ENCODE measurements around the gene PC. TPM values are rescaled to one million over a fixed set of nuclear protein-coding genes. Genes with fewer than 3 reads are reported as not detected.
"Not testable (repeated sequence)": the region's sequence is repeated elsewhere in the genome, so short reads cannot be mapped to it uniquely, and the experiment has no call there.

Gene PC
- total RNA-seq, 1 donor from 2014 or later = 12.7 TPM

DNA sequence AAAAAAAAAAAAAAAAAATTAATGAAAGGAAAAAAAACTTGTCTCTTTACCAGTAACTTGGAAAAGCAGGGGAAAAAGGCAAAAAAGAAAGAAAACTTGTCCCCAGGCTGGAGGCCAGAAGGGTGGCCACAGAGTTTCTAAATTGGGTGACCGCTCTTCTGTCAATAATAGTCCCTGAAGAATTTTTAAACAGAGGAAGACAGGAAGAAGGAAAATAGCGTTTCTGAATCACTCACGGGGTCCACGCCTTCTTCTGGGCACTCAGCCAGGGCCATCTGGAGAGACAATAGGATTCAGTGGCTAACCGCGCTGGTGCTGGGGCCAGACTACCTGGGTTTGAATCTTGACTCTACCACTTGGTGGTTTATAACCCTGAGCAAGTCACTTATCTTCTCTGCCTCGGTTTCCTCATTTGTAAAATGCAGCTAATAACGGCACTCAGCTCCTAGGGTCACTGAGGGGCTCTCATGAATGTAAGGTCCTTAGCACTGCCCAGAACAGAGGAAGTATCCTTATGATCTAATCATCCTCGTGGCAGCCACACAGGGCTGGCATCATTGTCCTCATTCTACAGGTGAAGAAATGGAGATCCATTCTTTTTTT, 23.9 kb upstream of the PC start:
- intact Hi-C loops (cut with micrococcal nuclease) = no loop called here

DNA sequence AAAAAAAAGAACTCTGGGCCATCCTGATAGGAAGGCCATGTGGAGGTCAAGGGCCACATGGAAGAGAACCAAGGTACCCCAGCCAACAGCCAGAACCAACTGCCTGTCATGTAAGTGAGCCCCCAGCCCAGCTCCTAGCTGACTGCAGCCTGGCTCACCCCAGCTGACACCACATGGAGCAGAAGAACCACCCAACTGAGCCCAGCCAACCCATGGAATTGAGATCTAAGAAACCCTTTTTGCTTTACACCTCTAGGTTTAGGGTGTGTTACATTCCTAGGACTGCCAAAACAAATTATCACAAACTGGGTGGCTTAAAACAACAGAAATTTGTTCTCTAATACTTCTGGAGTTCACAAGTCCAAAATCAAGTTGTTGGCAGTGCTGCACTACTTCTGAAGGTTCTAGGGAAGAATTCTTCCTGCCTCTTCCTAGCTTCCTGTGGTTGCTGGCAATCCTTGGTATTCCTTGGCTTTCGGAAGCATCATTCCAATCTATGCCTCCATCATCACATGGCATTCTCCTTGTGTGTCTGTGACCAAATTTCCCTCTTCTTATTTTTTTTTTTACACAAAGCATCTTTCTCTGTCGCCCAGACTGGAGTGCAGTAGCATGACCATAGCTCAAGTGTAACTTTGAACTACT, 21.3 kb upstream of the PC start:
- intact Hi-C loops (cut with micrococcal nuclease) = no loop called here

DNA sequence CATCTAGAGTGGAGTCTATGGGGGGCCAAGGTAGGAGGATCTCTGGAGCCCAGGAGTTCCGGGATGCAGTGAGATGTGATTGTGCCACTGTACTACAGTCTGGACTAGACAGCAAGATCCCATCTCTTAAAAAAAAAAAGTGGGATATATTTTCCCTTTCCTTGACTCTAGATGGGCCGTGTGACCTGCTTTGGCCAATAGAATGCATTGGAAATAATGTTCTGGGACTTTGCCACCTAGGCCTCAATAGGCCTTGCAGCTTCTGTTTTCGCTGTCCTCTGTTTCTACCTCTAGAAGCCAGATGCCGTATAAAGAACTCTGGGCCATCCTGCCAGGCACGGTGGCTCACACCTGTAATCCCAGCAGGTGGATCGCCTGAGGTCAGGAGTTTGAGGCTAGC, 20.5 kb upstream of the PC start:
- intact Hi-C loops (cut with micrococcal nuclease) = no loop called here

DNA sequence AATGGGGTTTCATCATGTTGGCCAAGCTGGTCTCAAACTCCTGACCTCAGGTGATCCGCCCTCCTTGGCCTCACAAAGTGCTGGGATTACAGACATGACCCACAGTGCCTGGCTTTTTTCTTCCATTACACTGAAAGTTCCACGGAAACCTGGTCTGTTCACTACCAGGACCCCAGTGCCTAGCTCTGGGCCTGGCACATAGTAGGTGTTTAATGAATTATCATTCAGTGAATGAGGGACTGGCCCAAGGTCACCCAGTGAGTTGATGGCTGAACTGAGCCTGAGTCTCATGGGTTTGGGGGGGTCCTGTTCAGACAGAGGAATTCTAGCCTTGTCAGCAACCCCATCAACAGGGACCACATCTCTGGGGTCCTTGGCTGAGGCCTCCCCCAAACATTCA, 20.0 kb upstream of the PC start:
- intact Hi-C loops (cut with micrococcal nuclease) = no loop called here

DNA sequence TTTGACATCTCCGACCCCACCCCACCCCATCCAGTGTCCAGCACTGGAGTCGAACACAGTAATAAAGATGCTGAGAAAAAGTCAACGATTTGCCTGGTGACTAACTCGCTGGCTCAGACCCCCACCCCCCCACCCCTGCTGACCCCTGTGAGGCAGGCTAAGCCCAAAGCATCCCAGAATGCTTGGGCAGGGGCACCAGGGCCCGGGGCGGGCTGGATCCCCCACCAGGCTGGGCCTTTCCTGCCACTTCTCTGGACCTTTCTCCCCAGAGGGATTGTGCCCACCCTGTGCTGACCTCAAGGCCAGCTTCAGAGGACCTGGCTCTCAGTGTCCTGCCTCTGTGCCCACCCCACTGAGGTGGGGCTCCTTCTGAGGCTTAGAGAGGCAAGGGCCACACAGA, 18.7 kb upstream of the PC start:
- intact Hi-C loops (cut with micrococcal nuclease) = no loop called here

DNA sequence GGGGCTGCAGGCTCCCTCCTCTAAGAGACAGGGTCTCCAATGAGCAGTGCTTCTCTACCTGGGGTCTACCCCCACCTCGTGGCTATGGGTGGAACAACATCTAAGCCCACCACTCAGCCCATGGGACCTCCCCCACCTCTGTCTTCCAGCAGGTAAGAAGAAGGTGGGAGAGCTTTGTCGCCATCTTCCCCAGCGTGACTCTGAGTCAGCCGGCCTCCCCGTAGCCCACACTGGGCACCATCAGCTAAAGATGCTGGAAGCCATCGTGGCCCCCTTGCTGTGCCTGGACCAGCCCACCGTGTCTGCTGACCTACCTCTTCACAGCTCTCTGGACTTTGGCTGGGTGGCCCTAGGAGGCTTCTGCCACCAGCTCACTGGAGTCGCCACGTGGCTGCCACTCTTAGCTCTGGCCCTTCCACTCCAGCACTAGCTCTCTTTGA, 17.9 kb upstream of the PC start:
- intact Hi-C loops (cut with micrococcal nuclease) = no loop called here

DNA sequence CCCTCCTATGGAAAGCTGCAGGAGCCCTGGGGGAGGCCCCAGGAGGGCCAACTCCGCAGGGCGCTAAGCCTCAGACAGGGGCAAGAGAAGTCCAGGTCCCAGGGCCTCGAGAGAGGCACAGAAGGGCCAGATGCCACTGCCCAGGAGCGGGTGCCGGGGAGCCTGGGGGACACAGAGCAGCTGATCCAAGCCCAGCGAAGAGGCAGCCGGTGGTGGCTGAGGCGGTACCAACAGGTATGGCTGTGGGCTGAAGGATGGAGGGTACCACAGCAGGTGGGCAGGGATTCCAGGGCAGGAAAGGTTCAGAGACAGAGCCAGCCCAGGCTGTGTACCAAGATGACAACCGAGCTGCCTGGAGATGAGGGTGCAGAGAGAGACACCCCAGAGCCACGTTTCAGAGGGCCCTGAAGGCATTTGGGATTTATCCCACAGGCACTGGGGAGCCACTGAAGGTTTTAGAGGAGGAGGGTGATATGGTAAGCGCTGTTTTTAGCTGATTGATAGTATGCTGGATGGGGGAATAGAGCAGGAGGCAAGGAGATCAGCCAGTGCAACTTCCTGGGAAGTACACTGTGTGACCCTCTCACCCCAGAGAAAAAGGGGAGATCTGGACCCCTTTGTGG, 17.3 kb upstream of the PC start:
- intact Hi-C loops (cut with micrococcal nuclease) = no loop called here

DNA sequence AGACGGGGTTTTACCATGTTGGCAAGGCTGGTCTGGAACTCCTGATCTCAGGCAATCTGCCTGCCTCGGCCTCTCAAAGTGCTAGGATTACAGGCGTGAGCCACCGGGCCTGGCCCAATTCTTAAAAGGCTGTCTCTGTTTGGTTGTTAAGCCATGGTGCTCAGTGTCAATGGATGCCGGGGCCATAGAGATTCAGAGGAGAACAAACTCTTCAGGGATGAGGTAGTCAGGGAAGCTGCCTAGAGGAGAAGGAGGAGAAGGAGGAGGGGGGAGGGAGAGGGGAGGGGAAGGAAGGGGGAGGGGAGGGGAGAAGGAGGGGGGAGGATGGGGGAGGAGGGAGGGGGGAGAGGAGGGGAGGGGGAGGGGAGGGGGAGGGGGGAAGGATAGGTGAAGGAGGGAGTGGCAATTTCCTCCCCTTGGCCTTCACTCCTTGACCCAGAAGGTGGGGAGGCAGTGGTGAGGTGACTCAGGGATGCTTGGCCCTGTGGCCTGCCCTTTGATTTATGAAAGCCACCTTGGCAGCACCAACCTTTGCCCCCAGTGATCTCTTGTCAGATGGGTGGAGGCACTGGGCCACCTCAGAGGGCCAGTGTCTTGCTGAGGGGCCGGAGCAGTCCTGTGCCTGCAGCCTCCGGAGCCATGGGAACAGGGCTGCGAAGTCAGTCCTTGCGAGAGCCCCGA, 16.7 kb upstream of the PC start, which contains the start of gene C11orf86:
Gene C11orf86 (plus strand): TSS at position 581 of the 681 bp plus-strand sequence. CDS start 59 bp downstream, at position 640.
- intact Hi-C loops (cut with micrococcal nuclease) = no loop called here

DNA sequence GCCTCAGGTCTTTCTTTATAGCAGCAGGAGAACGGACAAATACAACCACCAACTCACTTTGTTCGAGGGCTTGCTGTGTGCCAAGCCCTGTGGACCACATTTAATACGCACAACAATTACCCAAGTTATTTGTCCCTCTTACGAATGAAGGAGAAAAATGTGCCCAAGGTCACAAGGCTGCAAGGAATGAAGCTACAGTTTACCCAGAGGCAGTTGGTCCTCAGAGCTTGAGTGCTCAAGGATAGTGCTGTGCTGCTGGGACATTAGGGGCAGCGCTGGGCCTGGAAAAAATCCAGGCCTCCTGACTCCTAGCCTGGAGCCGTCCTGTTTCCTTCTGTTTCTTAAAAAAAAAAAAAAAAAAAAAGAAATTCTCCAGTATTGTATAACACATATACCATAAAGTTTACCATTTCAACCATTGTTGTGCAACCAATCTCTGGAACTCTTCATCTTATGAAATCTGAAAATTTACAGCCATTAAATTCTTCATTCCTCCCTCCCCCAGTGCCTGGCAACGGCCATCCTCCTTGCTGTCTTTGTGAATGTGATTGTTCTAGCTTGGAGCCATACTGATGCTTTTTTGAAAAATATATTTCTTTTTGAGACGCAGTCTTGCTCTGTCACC, 15.9 kb upstream of the PC start:
- intact Hi-C loops (cut with micrococcal nuclease) = no loop called here

DNA sequence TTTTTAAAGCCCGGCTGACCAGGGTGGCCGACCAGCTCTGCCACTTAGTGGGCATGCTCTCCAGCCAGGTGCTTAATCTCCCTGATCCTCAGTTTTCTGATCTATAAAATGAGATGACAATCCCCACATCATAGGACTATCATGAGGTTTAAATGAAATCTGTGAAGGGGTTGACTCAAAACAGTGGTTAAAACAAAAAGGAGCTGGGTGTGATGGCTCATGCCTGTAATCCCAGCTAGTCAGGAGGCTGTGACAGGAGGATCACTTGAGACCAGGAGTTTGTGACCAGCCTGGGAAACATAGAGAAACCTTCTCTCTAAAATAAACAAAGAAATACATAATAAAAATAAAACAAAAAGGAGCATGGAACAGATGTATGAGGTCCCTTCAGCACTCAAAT, 13.3 kb upstream of the PC start:
- intact Hi-C loops (cut with micrococcal nuclease) = no loop called here

DNA sequence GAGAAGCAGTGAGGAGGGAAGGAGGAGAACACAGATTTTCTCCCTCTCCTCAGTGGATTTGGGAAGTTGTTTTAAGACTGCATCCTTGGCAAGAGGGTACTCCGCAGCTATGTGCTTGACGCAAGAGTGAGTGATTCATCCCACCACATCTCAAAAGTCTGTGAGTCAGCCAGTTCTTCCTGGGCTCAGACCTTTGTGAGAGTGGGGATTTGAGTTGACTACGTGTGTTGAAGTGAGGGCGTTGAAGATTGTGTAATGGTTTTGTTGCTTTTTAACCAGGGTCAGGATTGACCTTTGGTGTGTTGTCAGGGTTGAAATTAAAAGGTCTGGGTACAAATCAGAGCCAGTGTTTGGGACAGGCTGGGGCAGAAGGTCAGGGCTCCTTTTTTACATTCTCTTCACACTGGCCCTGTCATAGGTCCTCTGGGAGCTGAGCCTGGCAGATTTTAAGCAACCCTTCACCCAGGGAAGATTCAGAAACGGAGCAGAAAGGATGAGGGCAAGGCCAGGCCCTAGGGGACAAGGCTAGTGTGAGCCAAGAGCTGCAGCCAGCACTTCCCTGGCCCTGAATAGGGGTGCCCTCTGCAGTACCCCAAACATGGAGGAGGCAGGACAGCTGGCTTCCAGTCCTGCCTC, 12.7 kb upstream of the PC start:
- intact Hi-C loops (cut with micrococcal nuclease) = no loop called here

DNA sequence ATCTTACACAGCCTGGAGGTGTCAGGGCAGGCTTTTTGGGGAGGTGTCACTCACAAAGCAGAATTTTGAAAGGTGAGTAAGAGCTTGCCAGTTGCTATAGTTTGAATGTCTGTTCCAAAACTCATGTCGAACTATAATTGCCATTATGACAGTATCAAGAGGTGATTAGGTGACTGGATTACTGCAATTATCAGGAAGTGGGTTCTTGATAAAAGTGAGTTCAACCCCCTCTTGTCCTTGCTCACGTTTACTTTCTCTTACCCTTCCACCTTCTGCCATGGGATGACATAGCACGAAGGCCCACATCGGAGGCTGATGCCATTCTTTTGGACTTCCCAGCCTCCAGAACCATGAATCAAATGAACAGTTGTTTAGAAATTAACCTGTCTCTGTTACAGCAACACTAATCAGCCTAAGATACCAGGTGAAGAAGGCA, 12.2 kb upstream of the PC start:
- intact Hi-C loops (cut with micrococcal nuclease) = no loop called here

DNA sequence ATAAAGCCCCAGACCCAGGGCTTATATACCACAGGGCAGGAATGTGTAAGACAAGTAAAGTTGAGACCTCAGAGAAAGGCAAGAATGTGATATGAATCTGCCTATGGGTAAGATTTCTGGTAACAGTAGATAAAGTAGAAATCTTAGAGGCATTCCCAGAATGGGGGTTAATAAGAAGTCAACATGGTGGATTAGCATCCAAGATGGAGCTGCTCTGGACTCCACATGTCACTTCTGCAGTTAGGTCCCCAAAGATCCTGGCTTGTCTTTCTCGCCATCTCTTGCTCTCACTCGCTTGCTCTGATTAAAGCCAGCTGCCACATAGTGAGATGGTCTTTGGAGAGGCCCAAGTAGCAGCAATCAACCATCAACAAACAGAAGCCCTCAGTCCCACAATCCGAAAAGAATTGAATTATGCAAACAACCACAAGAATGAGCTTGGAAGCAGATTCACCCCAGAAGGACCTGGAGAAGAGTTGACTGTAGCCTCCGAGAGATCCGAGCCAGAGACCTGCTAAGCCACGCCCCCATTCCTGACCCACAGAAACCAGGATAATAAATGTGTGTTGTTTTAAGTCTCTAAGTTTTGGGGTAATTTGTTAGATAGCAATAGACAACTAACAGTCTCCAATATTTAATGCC, 11.5 kb upstream of the PC start:
- intact Hi-C loops (cut with micrococcal nuclease) = no loop called here

DNA sequence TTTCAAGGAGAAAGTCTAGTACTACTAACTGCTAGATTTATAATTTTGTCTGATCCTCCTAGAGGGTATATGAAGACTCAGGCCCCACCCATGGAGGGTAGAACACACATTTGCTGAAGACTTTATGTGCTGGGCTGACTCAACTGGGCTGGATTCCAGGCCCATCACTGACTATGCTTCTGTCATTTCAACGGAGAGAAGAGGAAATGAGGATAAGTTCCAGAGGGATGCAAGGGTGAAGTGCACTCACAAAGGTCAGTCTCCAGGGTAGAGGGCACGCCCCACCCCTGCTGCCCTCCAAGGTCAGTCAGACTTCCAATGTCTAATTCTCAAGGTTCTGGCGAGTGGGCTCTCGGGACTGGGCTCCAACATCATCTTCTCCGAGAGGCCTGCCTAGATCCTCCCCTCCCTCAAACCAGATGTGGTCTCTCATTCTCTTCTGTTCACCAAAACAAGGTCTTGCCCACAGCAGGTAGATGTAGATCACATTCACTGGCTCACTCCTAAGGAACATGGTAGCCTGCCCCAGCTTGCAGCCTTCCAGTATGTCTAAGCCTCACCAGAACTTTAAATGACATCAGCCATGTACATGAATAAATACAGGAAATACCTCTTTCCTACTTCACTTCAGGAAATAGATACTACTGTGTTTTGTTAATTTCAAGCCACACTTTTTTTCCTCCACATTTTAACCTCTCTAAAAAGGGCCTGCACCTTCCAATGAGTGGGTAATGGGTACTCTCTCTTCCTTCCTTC, 9.7 kb upstream of the PC start:
- intact Hi-C loops (cut with micrococcal nuclease) = no loop called here

DNA sequence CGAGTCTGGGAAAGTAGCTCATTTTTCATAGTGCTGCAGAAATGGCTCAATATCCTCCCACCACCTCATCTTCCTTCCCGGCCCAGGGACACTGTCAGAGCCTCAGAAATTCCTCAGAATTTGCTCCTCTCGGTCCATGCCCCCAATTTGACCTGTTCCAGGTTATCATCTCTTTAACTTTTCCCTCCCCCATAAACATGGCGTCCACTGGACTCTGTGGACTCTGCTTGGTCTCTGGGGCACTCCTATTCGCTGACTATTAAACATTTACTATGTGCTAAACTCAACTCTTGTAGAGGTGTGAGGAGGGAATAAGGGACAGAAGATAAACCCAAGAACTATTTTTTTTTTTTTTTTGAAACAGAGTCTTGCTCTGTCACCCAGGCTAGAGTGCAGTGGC, 8.2 kb upstream of the PC start:
- intact Hi-C loops (cut with micrococcal nuclease) = no loop called here

DNA sequence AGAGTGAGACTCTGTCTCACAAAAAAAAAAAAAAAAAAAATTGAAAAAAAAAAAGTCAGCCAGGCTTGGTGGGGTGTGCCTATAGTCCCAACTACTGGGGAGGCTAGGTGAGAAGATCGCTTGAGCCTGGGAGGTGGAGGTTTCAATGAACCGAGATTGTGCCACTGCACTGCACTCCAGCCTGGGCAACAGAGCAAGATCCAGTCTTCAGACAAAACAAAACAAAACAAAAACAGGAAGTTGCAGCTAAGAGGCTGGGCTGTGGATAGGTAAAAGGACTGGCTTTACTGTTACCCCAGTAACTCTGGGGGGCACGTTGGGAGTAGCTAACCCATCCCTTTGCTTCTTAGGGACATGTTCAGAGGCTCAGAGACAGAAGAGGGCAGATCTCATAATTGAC, 6.3 kb upstream of the PC start:
- intact Hi-C loops (cut with micrococcal nuclease) = no loop called here

DNA sequence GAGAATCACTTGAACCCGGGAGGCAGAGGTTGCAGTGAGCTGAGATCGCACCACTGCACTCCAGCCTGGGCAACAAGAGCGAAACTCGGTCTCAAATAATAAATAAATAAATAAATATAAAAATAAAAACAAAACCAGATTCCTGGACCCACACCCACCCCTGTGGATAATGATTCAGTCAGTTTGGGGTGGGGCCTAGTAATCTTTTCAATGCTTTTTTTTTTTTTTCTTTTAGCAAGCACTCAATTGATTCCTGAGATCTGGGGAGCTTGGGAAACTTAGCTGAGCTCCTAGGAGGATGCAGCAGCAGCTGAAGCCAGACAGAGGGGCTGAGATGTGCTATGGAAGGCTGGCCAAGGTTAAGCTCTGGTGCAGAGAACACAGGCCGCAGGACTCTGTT, 4.6 kb upstream of the PC start:
- intact Hi-C loops (cut with micrococcal nuclease) = no loop called here

DNA sequence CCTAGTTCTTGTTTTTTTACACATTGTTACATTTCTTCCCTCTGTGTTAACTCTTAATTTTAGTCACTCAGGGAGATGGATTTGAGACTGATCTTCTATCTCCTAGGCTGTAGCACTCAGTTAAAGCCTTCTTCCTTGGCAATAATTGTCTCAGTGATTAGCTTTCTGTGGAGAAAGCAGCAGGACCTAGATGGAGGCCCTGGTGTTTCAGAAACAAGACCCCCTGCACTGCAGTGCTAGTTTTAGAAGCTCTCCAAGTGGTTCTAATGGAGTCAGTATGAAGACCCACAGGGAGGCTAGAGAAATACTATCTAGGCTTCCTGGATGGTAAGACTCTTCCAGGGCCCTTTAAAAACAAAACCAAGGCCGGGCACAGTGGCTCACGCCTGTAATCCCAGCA, 4.1 kb upstream of the PC start:
- intact Hi-C loops (cut with micrococcal nuclease) = no loop called here

DNA sequence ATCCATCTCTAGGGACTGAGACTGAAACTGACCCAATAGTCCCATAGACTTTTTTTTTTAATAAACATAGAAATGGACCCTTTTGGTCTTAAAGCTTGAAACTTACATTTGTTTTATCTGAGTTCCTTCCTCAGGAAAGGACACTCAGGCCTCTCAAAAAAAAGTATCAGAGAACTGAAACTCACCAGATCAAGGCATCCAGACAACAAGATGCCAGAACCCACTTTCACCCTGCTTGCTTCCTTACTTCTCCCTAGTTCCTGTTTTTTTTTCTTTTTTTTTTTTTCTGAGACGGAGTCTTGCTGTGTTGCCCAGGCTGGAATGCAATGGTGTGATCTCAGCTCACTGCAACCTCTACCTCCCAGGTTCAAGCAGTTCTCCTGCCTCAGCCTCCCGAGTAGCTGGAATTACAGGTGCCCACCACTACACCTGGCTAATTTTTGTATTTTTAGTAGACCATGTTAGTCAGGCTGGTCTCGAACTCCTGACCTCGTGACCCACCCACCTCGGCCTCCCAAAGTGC, 3.6 kb upstream of the PC start:
- intact Hi-C loops (cut with micrococcal nuclease) = not testable (repeated sequence)

DNA sequence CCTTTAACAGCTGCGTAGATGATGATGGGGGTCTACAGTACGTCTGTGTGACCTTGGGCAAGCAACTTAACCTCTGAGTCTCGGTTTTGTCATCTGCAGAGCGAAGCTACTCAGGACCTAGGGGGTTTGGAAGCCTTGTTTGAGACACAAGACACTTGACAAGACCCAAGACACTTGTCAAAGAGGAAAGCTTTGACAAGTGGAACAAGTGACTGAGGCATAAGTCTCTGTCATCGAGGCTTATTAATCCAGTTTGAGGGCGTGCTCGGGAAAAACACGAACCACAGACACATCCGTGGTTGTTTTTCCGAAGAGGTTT, 732 bp upstream of the PC start:
- intact Hi-C loops (cut with micrococcal nuclease) = loop anchor here (1.0 to 10.0 kb wide), 4 partner anchors 103 to 364 kb away; partner anchors contain the start of genes CCDC87, CCS, KDM2A and RCE1

All from T-helper 2 cell treated with Interferon-gamma antibody and Interleukin-4, amounts not matched to agents 100 ng/mL and 5 ng/mL, for 36 hours (primary cell).